Activated T-helper 1 cell treated with anti-CD3 and anti-CD28 coated beads, Interleukin-12 subunit alpha, Interleukin-12 subunit beta, Interleukin-2, Interleukin-4 antibody, amounts not matched to agents 30 ng/mL and 10 ng/mL and 1 ng/mL, durations not matched to agents 14 hours and 24 hours and 36 hours (primary cell): Measurements from ENCODE around the gene DIAPH3. TPM values are rescaled to one million over a fixed set of nuclear protein-coding genes. Genes with fewer than 3 reads are reported as not detected.

ENCODE experiments used
- DNase-seq: peaks from one replicate; pipeline ENCODE4 v3.0.0; 2021; ENCODE audit warnings: low spot score
- H3K27ac Mint-ChIP-seq: one replicate; pipeline ENCODE4 v1.8.0; 2021; ENCODE audit warnings: mild to moderate bottlenecking, mixed read lengths
- H3K27me3 Mint-ChIP-seq: one replicate; pipeline ENCODE4 v1.8.0; 2022; ENCODE audit warnings: mild to moderate bottlenecking, moderate library complexity, mixed read lengths; ENCODE audit not compliant: insufficient read depth
- H3K36me3 Mint-ChIP-seq: one replicate; pipeline ENCODE4 v1.8.0; 2021; ENCODE audit warnings: low read depth, mixed read lengths
- H3K4me1 Mint-ChIP-seq: one replicate; pipeline ENCODE4 v1.8.0; 2021; ENCODE audit warnings: low read depth, mixed read lengths
- H3K4me3 Mint-ChIP-seq: one replicate; pipeline ENCODE4 v1.8.0; 2021; ENCODE audit warnings: mild to moderate bottlenecking, moderate library complexity, mixed read lengths
- H3K9me3 Mint-ChIP-seq: one replicate; pipeline ENCODE4 v1.8.0; 2021; ENCODE audit warnings: mixed read lengths
- intact Hi-C: fragments of 100-400 bp; cut with micrococcal nuclease; formaldehyde crosslinking; loops from one replicate; pipeline ENCODE4 v1.15.1; 2024
- total RNA-seq: library from RNA; stranded (reverse); gene quantifications from 2 replicates; pipeline ENCODE4 v1.2.3, GENCODE V29; 2022

Gene DIAPH3
- total RNA-seq, 1 donor from 2014 or later, result 22.8 TPM

DNA sequence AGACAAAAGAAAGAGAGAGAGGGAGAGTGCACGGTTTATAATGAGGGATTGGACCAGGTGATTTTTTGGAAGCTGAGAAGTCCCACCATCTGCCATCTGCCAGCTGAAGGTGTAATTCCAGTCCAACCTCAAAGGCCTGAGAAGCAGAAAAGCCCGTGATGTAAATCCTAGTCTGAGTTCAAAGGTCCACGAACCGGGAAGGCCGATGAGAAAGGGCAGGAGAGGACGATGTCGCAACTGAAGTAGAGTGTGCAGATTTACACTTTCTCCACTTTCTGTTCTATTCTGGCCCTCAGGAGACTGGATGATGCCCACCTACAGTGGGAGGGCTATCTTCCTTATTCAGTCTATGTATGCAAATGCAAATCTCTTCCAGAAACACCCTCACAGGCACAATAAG lies 500.0 kb downstream of the DIAPH3 start:
- Mint-ChIP-seq H3K4me3 (no peak overlapping the region), H3K27ac (no peak overlapping the region), H3K4me1 (no peaks in the 10 kb centered on the region), H3K36me3 (no peaks in the 10 kb centered on the region), H3K27me3 (no peaks in the 10 kb centered on the region), H3K9me3 (no peaks in the 10 kb centered on the region)
- DNase-seq, result no peak
- intact Hi-C loops, result no loop called here

- Mint-ChIP-seq H3K36me3 (no peaks in the 10 kb centered on the region), H3K27ac (no peak overlapping the region), H3K4me3 (no peak overlapping the region), H3K9me3 (no peaks in the 10 kb centered on the region), H3K27me3 (no peaks in the 10 kb centered on the region), H3K4me1 (no peaks in the 10 kb centered on the region)
- intact Hi-C loops, result no loop called here
- no peak for DNase-seq
Measured at GRCh38 chr13:59660582-59660981, 503.1 kb downstream of the DIAPH3 start.

DNA sequence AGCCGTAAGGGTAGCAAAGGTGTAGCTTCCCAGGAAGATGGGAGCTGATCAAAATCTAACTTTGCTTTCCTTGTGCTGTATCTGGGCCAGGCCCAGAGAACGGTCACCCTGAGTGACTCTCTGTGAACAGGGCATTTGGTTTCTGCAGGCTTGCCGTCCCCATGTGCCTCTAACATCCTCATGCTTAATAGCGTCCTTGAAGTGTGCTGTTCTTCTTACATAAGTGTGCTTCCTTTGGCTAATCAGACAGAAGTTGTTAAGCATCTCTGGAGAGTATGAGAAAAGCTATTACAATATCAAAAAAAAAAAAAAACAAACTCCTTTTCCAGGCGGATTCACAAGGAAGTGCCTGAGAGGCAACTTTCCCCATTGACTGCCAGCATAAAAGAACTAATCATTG lies 503.7 kb downstream of the DIAPH3 start:
- no peak for DNase-seq
- H3K4me1 Mint-ChIP-seq, result no peaks in the 10 kb centered on the region
- H3K27ac Mint-ChIP-seq, result no peak overlapping the region
- no peaks in the 10 kb centered on the region for H3K9me3 Mint-ChIP-seq
- intact Hi-C loops, result no loop called here
- no peaks in the 10 kb centered on the region for H3K36me3 Mint-ChIP-seq
- no peaks in the 10 kb centered on the region for H3K27me3 Mint-ChIP-seq
- H3K4me3 Mint-ChIP-seq, result no peak overlapping the region

DNA sequence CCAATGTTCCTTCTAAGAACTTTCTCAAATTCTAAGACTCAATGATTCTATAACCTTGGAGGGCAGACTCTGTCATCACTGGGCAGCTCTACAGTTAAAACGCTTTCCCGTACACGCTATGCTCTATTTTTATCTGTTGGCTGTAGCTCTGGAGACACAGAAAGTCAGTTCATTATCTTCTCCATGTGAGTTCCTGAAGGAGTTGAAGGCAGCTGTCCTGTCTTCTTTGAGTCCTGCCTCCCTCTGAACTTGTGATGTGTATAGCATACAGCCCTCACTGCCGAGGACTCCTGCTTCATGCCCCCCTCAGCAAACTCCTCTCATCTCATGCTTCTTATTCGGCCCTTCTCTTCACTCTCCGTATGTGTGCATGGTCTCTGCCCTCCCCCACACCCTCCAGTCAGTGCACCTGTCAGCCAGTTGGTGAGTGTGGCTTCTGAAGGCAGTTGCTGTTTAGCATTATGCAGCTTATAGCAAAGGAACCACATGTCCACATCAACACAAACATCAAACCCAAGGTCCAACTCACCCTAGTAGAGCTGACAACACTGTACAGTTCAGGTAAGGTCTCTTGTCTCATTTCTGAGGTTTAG lies 504.9 kb downstream of the DIAPH3 start:
- H3K4me3 Mint-ChIP-seq, result no peak overlapping the region
- intact Hi-C loops, result no loop called here
- DNase-seq, result no peak
- no peak overlapping the region for H3K27ac Mint-ChIP-seq
- H3K27me3 Mint-ChIP-seq, result no peaks in the 10 kb centered on the region
- H3K36me3 Mint-ChIP-seq, result no peaks in the 10 kb centered on the region
- H3K4me1 Mint-ChIP-seq, result no peaks in the 10 kb centered on the region
- H3K9me3 Mint-ChIP-seq, result no peaks in the 10 kb centered on the region

GRCh38 chr13:59658027-59658737 lies 505.5 kb downstream of the DIAPH3 start:
- H3K27me3 Mint-ChIP-seq, result no peaks in the 10 kb centered on the region
- intact Hi-C loops, result no loop called here

GRCh38 chr13:59653916-59654315 lies 509.8 kb downstream of the DIAPH3 start:
- Mint-ChIP-seq H3K4me1 (no peaks in the 10 kb centered on the region), H3K27me3 (no peaks in the 10 kb centered on the region), H3K36me3 (no peaks in the 10 kb centered on the region), H3K4me3 (no peak overlapping the region), H3K9me3 (no peaks in the 10 kb centered on the region), H3K27ac (no peak overlapping the region)
- intact Hi-C loops, result no loop called here
- no peak for DNase-seq

More at GRCh38 chr13:59658027-59658737, 505.5 kb downstream of the DIAPH3 start:
- Mint-ChIP-seq H3K4me1 (no peaks in the 10 kb centered on the region), H3K27ac (no peak overlapping the region), H3K4me3 (no peak overlapping the region), H3K9me3 (no peaks in the 10 kb centered on the region), H3K36me3 (no peaks in the 10 kb centered on the region)
- DNase-seq, result no peak

- Mint-ChIP-seq H3K9me3 (no peaks in the 10 kb centered on the region), H3K27me3 (no peaks in the 10 kb centered on the region), H3K36me3 (no peaks in the 10 kb centered on the region), H3K4me3 (no peak overlapping the region), H3K4me1 (no peaks in the 10 kb centered on the region), H3K27ac (no peak overlapping the region)
- intact Hi-C loops, result no loop called here
- DNase-seq, result no peak
Measured at GRCh38 chr13:59651479-59651878, 512.2 kb downstream of the DIAPH3 start.

GRCh38 chr13:59643906-59644626 lies 519.7 kb downstream of the DIAPH3 start:
- no peaks in the 10 kb centered on the region for H3K27me3 Mint-ChIP-seq
- intact Hi-C loops, result no loop called here
- no peak for DNase-seq
- no peaks in the 10 kb centered on the region for H3K9me3 Mint-ChIP-seq
- H3K4me1 Mint-ChIP-seq, result no peaks in the 10 kb centered on the region
- H3K4me3 Mint-ChIP-seq, result no peak overlapping the region
- no peak overlapping the region for H3K27ac Mint-ChIP-seq
- no peaks in the 10 kb centered on the region for H3K36me3 Mint-ChIP-seq

DNA sequence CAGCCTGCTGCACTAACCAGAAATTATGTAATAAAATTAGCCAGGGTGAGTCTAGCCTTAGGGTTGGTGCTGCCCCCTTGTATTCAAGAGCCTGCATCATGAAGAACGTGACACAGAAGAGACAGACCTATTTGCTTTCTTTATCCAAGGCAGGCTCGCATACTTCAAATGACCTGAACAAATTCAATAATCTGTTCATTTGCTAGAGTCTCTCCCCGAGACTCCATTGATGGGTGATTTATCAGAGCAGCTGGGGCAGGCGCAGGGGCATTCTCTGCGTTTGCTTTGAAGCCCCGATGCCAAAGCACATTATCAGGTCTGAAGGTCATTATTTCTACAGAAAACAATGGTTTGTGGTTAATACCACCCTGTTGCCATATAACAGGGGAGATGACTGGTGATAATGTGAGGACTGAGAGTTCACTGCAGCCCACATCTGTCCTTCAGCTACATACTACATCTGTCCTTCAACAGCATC lies 520.3 kb downstream of the DIAPH3 start:
- Mint-ChIP-seq H3K27me3 (no peaks in the 10 kb centered on the region), H3K27ac (no peak overlapping the region), H3K4me3 (no peak overlapping the region), H3K9me3 (no peaks in the 10 kb centered on the region), H3K36me3 (no peaks in the 10 kb centered on the region), H3K4me1 (no peaks in the 10 kb centered on the region)
- intact Hi-C loops, result no loop called here
- no peak for DNase-seq

- intact Hi-C loops, result no loop called here
- no peak overlapping the region for H3K27ac Mint-ChIP-seq
- no peak for DNase-seq
Measured at GRCh38 chr13:59641817-59642216, 521.9 kb downstream of the DIAPH3 start.

DNA sequence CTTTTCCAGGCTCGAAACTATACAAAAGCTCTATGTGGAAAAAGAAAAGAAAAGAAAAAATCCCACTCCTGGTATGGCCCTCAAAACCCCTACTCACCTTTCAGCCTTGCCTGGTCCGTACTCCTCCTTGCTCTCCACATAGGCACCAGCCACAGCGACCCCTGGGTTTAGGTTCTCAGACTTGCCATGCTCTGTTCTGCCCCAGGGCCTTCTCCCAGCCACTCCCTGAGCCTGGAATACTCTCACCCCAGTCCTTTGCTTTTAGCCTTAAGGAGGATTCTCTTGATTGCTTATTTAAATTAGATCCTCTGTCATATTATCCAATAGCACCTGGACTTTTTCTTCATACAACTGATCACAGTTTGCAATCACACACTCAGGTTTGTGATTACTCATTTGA lies 522.5 kb downstream of the DIAPH3 start:
- intact Hi-C loops, result no loop called here
- Mint-ChIP-seq H3K9me3 (no peaks in the 10 kb centered on the region), H3K27me3 (no peaks in the 10 kb centered on the region), H3K4me3 (no peak overlapping the region), H3K27ac (no peak overlapping the region), H3K36me3 (no peaks in the 10 kb centered on the region), H3K4me1 (no peaks in the 10 kb centered on the region)
- no peak for DNase-seq

More at GRCh38 chr13:59641817-59642216, 521.9 kb downstream of the DIAPH3 start:
- Mint-ChIP-seq H3K36me3 (no peaks in the 10 kb centered on the region), H3K27me3 (no peaks in the 10 kb centered on the region), H3K9me3 (no peaks in the 10 kb centered on the region), H3K4me3 (no peak overlapping the region), H3K4me1 (no peaks in the 10 kb centered on the region)

- no peaks in the 10 kb centered on the region for H3K27me3 Mint-ChIP-seq
- no peaks in the 10 kb centered on the region for H3K4me1 Mint-ChIP-seq
- H3K27ac Mint-ChIP-seq, result no peak overlapping the region
Measured at GRCh38 chr13:59638404-59638803, 525.3 kb downstream of the DIAPH3 start.

DNA sequence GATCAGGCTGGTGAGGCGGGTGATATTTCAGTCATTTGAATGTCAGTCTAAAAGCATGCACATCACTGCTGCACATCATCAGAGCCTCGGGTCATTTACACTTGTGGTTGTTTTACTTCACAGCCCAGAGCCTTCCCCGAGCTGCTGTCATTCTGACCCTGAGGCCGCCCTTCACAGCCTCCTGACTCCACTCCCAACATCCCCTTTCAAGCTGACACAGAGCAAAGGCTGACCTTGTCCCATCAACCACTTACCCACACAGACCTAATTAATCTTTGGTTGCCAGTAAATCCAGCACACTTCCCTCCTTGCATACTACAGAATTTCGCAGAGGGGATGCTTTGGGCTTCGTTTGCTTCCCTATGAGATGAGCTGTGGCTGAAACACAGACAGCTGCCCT lies 528.1 kb downstream of the DIAPH3 start:
- Mint-ChIP-seq H3K27me3 (no peaks in the 10 kb centered on the region), H3K36me3 (no peaks in the 10 kb centered on the region), H3K27ac (no peak overlapping the region), H3K4me1 (no peaks in the 10 kb centered on the region), H3K9me3 (no peaks in the 10 kb centered on the region), H3K4me3 (no peak overlapping the region)
- no peak for DNase-seq
- intact Hi-C loops, result no loop called here

More at GRCh38 chr13:59638404-59638803, 525.3 kb downstream of the DIAPH3 start:
- no peaks in the 10 kb centered on the region for H3K9me3 Mint-ChIP-seq
- H3K36me3 Mint-ChIP-seq, result no peaks in the 10 kb centered on the region
- intact Hi-C loops, result no loop called here
- no peak overlapping the region for H3K4me3 Mint-ChIP-seq
- DNase-seq, result no peak
